Testis (tissue), 3 donors: ENCODE measurements around the gene KIAA0232. TPM values are rescaled to one million over a fixed set of nuclear protein-coding genes. Genes with fewer than 3 reads are reported as not detected.
"Not testable (repeated sequence)": the region's sequence is repeated elsewhere in the genome, so short reads cannot be mapped to it uniquely, and the experiment has no call there.

Source experiments
- DNase-seq: peaks from one replicate; pipeline ENCODE4 v3.0.0-alpha.2; 2019
- H3K27ac ChIP-seq, 2 donors: fragments of 200-600 bp; sonication (generic); one replicate each; pipeline ENCODE4 v1.5.1; 2019
- H3K27me3 ChIP-seq: fragments of 200-600 bp; sonication (generic); one replicate; pipeline ENCODE4 v1.5.1; 2019
- H3K36me3 ChIP-seq: fragments of 200-600 bp; sonication (generic); one replicate; pipeline ENCODE4 v1.5.1; 2017; ENCODE audit warnings: low read depth; ENCODE audit errors: missing control alignments
- H3K4me1 ChIP-seq: fragments of 200-600 bp; sonication (generic); one replicate; pipeline ENCODE4 v1.5.1; 2019
- H3K4me3 ChIP-seq, 2 donors: fragments of 200-600 bp; sonication (generic); one replicate each; pipeline ENCODE4 v1.5.1; 2017 to 2019
- H3K9me3 ChIP-seq: fragments of 200-600 bp; sonication (generic); one replicate; pipeline ENCODE4 v1.5.1; 2017
- CTCF ChIP-seq, 3 experiments: fragments of 450-650 bp in 2 of 3; fragments of 200-600 bp in 1 of 3; sonication (generic) in 1 of 3; IDR thresholded peaks; one replicate each; pipeline ENCODE4 v1.5.1; 2016 to 2019; ENCODE audit warnings: antibody characterized with exemption in 3 of 3, mild to moderate bottlenecking in 2 of 3, moderate library complexity in 1 of 3
- POLR2A ChIP-seq: fragments of 450-650 bp; IDR thresholded peaks from one replicate; pipeline ENCODE4 v1.6.1; 2017; ENCODE audit warnings: antibody characterized with exemption, mild to moderate bottlenecking, moderate library complexity
- WGBS, 2 donors: methylation state at CpG; one replicate each; pipeline ENCODE4 v1.1.5; 2018; 5-methylcytosine and 5-hydroxymethylcytosine counted together
- intact Hi-C: fragments of 100-400 bp; cut with DNase I; formaldehyde crosslinking; loops from one replicate; pipeline ENCODE4 v1.15.1; 2023; ENCODE audit warnings: low total_unique reads
- polyA plus RNA-seq: library from polyadenylated mRNA; stranded (reverse); fragments of 350-450 nt; fragmentation: Illumina TruSeq; extraction: RNeasy Lipid Tissue Mini Kit (QIAGEN cat#74804); gene quantifications from one replicate; pipeline ENCODE4 v1.2.3, GENCODE V29; 2014; ENCODE audit warnings: low read depth, low replicate concordance; ENCODE audit not compliant: insufficient read depth
- total RNA-seq, 2 donors: library from RNA; depleted of rRNA; stranded (reverse); fragments of >200 nt; gene quantifications; one replicate each; pipeline ENCODE4 v1.2.3, GENCODE V29; 2016

The KIAA0232 gene
- total and polyA plus RNA-seq, 3 donors from 2014 or later = 22.7 to 48.0 (median 47.9) TPM

GRCh38 chr4:6889101-6889735 is 106.7 kb downstream of the KIAA0232 start:
- WGBS, 2 donors = 77 to 86% methylated on average over 10 to 29 of the region's 37 CpGs
- no peak for DNase-seq
- Histone ChIP-seq H3K4me1 (peaks cover 24% of the 10 kb centered on the region), H3K4me3 (no peak overlapping the region), H3K27ac (no peak overlapping the region), H3K9me3 (no peaks in the 10 kb centered on the region), H3K27me3 (no peaks in the 10 kb centered on the region), H3K36me3 (no peaks in the 10 kb centered on the region)
- no peak for TF ChIP-seq CTCF (IDR thresholded peaks at IDR 0.05)
- no peak for TF ChIP-seq POLR2A
- intact Hi-C loops = no loop called here

- Histone ChIP-seq H3K36me3 (no peaks in the 10 kb centered on the region), H3K27me3 (no peaks in the 10 kb centered on the region), H3K27ac (no peak overlapping the region), H3K4me1 (peaks cover 24% of the 10 kb centered on the region), H3K9me3 (no peaks in the 10 kb centered on the region), H3K4me3 (no peak overlapping the region)
- DNase-seq = no peak
- TF ChIP-seq POLR2A (no peak), CTCF (IDR thresholded peaks at IDR 0.05) (no peak)
- WGBS, 2 donors = 79 to 91% methylated on average over 12 to 15 of the region's 15 CpGs
- intact Hi-C loops = no loop called here
Measured at GRCh38 chr4:6889736-6890324, 107.3 kb downstream of the KIAA0232 start.

- Histone ChIP-seq H3K27me3 (no peaks in the 10 kb centered on the region), H3K36me3 (no peaks in the 10 kb centered on the region), H3K9me3 (no peaks in the 10 kb centered on the region), H3K4me1 (peaks cover 24% of the 10 kb centered on the region), H3K4me3 (no peak overlapping the region), H3K27ac (no peak overlapping the region)
- TF ChIP-seq CTCF (IDR thresholded peaks at IDR 0.05) = no peak
- TF ChIP-seq POLR2A = no peak
- 94 to 100% methylated on average over 3 of the region's 3 CpGs for WGBS, 2 donors
- intact Hi-C loops = no loop called here
- DNase-seq = no peak
Measured at GRCh38 chr4:6890358-6890757, 107.8 kb downstream of the KIAA0232 start.

DNA sequence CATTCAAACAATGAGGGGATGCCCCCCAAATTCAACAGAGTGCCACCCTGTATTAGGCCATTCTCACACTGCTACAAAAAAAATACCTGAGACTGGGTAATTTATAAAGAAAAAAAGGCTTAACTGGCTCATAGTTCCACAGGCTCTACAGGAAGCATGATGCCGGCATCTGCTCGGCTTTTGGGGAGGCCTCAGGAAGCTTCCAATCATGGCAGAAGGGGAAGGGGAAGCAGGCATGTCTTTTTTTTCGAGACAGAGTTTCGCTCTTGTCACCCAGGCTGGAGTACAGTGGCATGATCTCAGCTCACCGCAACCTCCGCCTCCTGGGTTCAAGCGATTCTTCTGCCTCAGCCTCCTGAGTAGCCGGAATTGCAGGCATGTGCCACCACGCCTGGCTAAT is 108.4 kb downstream of the KIAA0232 start:
- intact Hi-C loops, H3K4me3 ChIP-seq, H3K36me3 ChIP-seq, H3K27me3 ChIP-seq, H3K27ac ChIP-seq, DNase-seq, H3K9me3 ChIP-seq: not testable (repeated sequence)
- H3K4me1 ChIP-seq = peaks cover 21% of the 10 kb centered on the region
- 93 to 95% methylated on average over 9 of the region's 9 CpGs for WGBS, 2 donors

DNA sequence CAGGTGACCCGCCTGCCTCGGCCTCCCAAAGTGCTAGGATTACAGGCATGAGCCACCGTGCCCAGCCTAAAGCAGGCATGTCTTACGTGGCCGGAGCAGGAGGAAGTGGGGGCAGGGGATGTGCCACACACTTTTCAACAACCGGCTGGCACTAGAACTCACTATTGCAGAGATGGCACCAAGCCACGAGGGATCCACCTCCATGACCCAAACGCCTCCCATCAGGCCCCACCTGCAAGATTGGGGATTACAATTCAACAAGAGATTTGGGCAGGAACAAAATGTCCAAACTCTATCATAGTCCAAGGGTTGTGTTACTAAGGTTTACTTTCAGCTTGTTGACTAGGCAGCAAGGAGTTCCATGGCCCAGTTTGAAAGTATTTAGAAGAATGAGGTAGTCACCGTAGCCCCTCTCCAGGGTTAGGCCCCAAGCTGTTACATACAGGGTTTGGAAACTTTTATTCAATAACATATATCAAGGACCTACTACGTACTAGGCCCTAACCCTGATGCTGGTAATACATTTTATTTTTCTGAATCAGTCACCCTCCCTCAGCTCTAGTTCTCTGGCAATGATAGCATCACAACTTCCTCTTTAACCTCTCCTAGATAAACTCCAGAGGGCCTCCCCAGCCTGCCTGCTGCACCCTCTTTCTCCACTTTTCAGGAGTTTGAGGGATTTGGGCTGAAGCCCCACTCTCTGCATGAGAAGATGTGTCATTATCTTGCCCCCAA is 109.1 kb downstream of the KIAA0232 start:
- H3K36me3 ChIP-seq = no peaks in the 10 kb centered on the region
- TF ChIP-seq CTCF (IDR thresholded peaks at IDR 0.05) = no peak
- no peak for TF ChIP-seq POLR2A
- WGBS, 2 donors = 71 to 83% methylated on average over 7 to 10 of the region's 10 CpGs
- H3K27me3 ChIP-seq = no peaks in the 10 kb centered on the region
- intact Hi-C loops = no loop called here
- peaks cover 15% of the 10 kb centered on the region for H3K4me1 ChIP-seq
- DNase-seq = no peak
- no peak overlapping the region for H3K4me3 ChIP-seq
- peak overlapping the region in 1 of 2 donors; percentile 3 for H3K27ac ChIP-seq
- H3K9me3 ChIP-seq = no peaks in the 10 kb centered on the region
